Activated T-cell treated with anti-CD3 and anti-CD28 coated beads, Interleukin-2, amount 50 U/mL, for 1 hour (primary cell): ENCODE results near the gene CHRM1.

Experiments used
- DNase-seq: peaks from one replicate; pipeline ENCODE4 v3.0.0-alpha.2; 2020

Gene CHRM1

DNA sequence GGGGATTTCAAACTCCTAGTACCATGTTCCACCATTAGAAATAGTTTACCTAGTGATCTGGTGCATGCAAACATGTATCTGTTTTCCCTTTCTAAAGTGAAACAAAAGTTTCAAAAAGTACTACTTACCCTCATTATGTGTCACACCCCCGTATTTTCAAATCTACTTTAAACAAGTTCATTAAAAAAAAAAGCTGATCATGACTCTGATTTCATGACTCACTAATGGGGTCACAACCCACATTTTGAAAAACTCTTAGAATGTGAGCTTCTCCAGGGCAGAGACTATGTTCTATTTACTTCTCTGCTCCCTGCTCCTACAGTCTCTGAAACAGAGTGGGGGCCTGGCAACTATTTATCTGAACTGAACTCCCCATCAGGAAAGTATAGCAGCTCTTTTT lies 18.2 kb downstream of the CHRM1 start:
- no peak for DNase-seq

DNA sequence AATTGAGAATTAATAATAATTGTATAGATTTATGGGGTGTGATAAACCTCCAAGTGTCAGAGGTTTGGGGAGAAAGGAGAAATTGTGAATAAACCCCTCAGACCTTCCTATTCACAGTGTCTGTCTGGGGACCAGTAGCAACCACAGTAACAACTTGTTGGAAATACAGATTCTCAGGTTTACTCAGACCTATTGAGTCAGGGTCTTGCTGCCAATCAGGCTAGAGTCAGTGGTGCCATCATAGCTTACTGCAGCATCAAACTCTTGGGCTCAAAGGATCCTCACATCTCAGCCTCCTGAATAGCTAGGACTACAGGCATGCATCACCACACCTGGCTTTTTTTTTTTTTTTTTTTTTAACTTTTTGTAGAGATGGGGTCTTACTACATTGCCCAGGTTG lies 23.1 kb downstream of the CHRM1 start:
- no peak for DNase-seq

DNA sequence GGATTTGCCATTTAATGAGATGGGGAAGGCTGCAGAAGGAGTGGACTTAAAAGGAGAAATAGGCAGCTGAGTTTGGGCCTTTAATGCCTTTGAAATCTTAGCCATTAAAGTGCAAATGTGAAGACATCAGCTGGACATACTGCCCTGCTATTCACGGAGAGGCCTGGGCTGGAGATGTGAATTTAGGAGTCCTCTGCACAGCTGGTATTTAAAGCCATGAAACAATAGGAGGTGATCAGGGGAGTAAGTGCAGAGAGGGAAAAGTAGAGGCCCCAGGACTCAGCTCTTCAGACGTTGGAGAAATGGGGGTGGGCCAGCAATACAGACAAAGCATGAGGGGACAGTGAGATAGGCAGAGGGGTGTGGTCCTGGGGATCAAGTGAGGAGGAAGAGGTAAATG lies 23.9 kb downstream of the CHRM1 start:
- no peak for DNase-seq

DNA sequence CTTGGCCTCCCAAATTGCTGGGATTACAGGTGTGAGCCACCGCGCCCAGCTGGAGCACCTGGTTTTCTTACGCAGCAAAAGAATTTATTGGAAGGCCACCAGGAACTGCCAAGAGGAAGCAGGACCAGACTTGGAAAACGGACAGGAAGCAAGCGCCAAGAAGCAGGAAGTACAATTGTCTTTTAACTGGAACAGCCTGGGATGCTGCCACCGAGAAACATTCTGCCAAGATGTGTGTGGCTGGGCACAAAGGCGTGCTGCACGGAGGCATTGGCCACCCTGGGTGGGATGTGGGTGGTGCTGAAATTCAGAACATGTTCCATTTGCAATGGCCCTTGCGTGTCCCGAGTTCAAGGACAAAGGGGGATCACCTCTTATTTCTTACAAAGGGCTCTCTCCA lies 25.1 kb downstream of the CHRM1 start:
- DNase-seq = no peak

DNA sequence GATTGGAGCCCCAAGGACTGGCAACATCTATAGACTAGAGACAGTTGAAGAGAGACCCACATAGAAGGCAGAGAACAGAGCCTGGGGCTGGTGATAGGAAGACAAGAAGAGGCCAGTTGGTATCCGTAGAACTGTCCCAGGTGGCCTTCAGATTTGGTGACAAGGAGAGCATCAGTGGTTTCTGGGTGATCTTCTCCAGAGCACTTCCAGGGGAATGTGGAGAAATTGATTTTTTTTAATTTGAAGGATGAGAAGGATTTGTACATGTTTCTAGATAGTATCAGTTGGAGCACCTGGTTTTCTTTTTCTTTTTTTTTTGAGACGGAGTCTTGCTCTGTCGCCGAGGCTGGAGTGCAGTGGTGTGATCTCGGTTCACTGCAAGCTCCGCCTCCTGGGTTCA lies 25.7 kb downstream of the CHRM1 start:
- DNase-seq = no peak

DNA sequence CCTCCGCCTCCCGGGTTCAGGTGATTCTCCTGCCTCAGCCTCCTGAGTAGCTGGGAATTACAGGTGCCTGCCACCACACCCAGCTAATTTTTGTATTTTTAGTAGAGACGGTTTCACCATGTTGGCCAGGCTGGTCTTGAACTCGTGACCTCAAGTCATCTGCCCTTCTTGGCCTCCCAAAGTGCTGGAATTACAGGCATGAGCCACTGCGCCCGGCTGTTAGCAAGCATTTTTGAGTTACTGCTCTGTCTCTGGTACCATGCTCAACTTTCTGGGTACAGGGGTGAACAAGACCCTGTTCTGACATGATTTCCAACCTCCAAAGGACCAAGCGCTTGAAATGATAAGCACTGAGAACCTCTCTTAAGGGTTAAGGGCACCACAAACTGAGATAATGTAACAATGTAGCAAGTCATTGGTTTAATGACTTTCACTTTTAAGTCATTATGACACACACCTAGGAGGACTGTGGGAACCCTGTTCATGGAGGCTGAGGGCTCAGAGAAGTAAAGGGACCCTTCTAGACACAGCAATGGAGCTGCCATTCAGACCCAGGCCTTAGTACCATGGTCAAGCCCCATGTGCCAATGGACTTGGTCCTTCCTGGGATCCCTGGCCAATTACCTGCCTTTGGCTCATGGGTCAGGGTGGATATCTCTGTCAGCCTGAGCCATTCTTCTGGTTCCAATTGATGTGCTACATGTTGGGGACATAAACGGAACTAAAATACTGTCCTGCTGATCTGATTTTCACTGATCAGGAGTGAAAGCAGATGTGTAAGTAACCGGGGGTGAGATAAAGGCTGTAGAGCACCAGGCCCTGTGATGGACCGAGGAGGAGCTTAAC lies 28.9 kb downstream of the CHRM1 start:
- DNase-seq = no peak

DNA sequence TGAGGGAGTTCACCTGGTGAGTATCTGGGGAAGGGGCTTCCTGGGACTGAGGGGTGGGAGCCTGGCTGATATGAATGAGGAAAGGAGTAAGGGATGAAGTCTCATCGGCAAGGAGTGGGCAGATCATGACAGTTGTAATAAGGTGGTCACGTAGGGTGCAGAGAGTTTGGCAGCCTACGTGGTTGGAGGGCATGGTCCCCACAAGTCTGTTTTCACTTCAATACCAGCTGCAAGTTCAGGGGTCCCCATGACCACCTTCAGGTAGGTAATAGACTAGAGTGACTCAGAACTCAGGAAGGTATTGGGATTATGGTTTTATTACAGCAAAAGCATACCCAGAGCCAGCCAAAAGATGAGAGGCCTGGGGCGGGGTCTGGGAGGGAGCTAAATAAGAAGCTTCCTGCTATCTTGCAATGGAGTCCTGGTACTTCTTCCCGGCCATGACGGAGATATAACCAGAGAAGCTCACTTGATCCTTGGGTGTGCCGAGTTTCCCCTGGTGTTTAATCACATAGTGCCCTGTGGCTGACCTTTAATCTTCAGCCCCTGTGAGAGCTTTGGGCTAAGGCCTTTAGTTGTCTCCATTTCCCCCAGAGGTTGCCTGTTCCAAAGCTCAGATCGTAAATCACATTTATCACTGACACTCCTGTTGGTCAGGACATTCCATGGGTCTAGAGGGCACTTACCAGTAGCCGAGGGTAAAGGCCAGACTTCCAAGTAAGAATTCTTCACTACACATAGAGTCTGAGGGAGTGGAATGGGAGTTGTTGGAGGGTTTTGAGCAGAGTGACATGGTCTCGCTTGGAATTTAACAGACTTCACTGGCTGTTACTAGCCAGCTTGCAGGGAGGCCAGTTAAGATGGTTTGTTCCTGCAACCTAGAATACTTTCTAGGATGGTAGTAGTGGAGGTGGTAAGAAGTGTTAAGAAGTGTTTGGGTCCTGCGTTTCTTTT lies 31.4 kb downstream of the CHRM1 start:
- DNase-seq = no peak

DNA sequence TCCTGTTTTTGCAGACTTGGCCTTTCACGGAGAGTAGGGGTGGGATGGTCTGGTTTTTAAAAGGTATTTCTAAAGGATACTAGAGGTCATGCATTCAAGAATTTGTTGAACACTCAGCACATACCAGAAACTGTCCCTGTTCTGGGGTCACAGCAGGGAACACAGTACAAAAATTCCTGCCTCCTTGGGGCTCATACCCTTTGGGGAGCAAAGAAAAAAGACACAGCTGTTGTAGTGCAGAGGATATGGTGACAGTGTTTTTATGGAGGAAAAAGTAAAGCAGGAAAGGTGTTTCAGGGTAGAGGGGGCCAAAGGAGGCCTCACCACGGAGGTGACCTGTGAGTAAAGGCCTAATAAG lies 32.1 kb downstream of the CHRM1 start:
- DNase-seq = no peak

DNA sequence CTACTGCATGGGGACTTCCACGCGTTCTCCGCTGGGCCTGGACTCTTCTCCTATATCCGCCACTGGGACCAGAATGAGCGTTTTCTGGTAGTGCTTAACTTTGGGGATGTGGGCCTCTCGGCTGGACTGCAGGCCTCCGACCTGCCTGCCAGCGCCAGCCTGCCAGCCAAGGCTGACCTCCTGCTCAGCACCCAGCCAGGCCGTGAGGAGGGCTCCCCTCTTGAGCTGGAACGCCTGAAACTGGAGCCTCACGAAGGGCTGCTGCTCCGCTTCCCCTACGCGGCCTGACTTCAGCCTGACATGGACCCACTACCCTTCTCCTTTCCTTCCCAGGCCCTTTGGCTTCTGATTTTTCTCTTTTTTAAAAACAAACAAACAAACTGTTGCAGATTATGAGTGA lies 32.8 kb downstream of the CHRM1 start:
- DNase-seq = no peak

DNA sequence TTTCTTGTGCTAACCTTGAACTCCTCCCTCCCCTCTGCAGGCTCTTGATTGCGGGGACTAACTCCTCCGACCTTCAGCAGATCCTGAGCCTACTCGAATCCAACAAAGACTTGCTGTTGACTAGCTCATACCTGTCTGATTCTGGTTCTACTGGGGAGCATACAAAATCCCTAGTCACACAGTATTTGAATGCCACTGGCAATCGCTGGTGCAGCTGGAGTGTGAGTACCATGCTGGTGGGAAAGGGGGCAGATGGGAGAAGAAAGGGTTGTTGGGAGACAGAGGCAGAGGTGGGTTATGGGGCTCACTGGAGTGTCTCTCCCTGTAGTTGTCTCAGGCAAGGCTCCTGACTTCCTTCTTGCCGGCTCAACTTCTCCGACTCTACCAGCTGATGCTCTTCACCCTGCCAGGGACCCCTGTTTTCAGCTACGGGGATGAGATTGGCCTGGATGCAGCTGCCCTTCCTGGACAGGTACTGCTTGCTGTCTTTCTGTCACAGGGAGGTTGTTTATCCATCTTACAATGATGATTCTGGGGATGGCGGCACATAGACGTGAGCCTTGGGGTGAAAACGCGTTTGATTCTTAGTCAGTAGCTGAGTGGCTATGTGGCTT lies 35.9 kb downstream of the CHRM1 start:
- no peak for DNase-seq

DNA sequence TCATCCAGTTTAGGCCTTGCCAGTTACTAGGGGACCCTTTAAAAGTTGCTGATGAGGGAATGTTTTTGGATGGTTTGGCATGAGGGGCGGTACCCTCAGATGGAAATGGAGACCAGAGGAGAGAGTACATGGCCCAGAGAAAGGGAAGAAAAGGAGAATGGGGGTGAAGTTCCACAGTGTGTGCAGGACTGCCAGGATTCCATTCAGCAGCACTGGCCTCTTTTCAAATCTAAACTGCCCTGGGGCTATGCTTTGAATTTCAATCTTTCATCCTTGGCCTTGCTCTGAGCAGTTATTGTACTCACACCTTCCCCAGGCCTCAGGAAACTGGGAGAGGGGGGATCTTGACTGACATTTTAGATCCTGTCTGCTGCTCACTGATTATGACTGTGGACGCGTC lies 37.5 kb downstream of the CHRM1 start:
- DNase-seq = no peak

DNA sequence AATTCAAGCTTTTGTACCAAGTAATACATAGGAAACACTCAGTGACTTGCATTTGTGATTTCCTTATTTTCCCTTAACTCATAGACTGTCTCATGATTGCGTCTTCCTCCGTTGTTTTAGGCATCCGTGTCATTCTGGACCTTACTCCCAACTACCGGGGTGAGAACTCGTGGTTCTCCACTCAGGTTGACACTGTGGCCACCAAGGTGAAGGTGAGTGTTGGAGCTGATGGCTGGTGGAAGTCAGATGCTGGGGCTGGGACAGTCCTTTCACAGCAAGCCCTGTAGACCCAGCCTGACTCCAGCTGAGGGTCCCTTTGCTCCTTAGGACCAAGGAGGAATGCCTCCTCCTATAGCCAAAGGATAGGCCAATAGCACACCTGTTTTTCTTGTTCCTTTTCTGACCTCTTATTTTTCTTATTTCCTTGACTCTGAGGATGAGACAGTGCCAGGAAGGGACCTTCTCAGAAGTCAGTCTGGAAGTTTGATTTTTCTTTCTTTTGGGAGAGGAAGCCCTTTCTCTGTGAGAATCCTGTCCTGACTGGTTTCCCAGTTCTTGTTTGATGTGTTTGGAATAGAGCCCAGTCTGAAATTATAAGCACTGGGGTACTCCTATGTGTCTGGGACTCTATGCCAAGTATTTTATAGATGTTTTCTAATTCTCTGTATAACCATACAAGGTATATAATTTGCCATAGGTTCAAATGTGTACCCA lies 38.2 kb downstream of the CHRM1 start:
- no peak for DNase-seq

DNA sequence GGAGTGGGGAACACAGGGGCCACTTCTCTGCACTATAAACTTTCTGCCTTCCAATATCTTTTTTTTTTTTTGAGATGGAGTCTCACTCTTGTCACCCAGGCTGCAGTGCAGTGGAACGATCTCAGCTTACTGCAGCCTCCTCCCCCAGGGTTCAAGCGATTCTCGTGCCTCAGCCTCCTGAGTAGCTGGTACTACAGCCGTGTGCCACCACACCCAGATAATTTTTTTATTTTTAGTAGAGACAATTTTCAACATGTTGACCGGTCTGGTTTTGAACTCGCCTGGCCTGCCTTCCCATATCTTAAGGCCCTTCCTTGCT lies 38.8 kb downstream of the CHRM1 start:
- no peak for DNase-seq

DNA sequence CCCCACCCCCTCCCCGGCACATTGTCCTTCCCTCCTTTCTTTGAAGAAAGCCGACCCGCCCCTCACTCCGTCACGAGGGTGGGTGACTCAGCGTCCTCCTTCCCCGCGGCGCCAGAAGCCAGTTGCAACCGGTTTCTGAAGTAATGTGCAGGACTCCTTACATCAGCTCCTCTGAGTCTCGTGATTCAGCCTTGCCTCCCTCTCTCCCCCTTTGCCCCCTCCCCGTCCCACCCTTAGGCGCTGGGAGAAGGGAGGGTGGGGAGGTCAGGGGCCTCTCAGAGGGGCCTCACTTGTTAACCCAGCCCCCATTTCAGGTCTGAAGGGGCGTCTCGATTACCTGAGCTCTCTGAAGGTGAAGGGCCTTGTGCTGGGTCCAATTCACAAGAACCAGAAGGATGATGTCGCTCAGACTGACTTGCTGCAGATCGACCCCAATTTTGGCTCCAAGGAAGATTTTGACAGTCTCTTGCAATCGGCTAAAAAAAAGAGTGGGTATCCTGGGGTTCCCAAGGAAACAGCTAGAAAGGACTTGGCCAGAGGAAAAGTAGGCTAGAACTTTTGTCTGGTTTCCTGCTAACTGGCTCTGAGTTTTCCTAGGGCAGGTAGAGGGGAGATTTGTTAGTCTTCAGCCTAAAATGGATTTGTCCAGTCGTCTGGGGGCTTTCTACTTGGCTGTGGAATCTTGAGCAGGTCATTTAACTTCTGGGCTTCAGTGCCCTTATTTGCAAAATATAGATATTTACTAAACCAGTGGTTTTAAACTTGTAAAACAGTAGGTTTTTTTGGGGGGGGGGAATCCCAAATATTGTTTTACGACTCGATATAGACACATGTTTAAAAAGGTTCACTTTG lies 39.4 kb downstream of the CHRM1 start:
- DNase-seq = peak; percentile 92

DNA sequence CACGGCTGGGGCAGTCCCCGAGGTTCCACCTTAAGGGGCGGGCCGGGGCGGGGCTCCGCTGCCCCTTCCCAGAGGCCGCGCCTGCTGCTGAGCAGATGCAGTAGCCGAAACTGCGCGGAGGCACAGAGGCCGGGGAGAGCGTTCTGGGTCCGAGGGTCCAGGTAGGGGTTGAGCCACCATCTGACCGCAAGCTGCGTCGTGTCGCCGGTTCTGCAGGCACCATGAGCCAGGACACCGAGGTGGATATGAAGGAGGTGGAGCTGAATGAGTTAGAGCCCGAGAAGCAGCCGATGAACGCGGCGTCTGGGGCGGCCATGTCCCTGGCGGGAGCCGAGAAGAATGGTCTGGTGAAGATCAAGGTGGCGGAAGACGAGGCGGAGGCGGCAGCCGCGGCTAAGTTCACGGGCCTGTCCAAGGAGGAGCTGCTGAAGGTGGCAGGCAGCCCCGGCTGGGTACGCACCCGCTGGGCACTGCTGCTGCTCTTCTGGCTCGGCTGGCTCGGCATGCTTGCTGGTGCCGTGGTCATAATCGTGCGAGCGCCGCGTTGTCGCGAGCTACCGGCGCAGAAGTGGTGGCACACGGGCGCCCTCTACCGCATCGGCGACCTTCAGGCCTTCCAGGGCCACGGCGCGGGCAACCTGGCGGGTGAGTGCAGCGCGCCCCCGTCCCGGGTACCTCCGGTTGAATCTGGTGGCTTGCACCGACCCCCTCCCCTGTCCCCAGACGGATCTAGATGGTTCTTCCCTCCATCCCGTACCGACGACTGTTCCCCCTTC lies 40.2 kb downstream of the CHRM1 start, which contains the start of gene SLC3A2:
Gene SLC3A2 (plus strand): TSS at position 94 of the 776 bp plus-strand sequence. CDS start 128 bp downstream, at position 222.
- DNase-seq = peak; percentile 89

DNA sequence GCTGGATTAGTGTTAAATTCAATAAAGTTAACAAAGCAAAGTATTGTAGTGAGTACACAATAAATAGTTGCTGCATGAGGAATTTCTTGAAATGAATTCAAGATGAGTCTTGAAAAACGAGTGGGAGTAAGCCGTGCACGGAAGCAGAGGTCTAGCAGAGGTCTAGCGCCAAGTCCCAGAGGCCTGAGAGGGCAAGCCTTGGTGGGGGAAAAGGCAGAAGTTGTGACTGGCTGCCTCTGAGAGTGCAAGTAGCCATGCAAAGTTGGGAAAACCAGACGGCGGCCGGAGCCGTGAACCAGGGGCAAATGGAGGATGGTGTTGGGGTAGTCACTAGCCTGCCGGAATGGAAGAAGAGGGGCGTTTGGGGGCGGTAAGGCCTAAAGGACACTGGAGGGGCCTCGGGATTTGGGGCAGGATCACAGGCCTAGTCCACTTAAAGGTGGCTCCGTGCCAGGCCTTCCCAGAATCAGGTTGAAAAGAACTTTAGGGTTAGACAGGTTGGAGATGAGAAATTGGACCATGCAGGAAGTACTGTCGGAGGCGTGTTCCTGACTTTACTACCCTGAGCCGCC lies 40.8 kb downstream of the CHRM1 start:
- no peak for DNase-seq

DNA sequence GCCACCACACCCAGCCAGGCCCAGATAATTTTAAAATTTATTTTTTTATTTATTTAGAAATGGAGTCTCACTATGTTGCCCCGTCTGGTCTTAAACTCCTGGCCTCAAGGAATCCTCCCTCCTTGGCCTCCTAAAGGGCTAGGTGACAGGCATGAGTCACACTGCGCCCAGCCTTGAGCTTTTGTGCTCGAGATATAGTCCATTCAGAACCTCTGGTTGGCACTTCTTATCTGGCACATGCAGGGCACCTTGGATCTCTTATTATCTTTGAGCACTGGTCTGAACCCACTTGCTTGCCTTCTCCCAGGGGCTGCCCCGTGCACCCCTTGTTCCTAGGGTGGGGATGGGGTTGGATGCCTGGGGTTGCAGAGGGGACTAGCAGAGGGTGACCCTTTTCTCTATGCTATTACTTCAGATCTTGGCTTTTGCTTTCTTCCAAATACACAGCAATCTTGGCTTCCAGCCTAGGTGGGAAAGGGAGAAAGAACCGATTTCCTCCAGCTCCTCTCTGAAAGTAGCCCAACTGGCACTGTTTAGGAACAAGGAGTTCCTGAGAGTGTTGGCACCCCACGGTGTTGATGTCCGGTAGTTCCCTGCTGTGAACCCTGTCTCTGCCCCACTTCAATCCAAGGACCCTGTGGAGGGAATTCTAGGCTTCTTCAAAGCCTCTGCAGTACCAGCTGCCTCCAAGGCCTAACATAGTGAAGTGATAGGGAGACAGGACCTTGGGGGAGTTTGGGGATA lies 41.8 kb downstream of the CHRM1 start:
- no peak for DNase-seq

DNA sequence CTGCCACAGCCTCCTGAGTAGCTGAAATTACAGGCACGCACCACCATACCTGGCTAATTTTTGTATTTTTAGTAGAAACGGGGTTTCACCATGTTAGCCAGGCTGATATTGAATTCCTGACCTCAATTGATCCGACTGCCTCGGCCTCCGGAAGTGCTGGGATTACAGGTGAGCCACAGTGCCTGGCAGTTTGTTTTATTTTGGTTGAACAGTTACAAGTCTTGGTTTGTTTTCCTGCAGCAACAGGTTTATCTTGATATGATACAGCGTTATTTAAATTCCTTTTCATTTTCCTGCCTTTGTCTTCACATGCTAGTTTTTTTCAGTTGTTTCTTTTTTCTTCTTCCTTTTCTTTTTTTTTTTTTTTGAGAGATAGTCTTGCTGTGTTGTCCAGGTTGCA lies 44.5 kb downstream of the CHRM1 start:
- no peak for DNase-seq

DNA sequence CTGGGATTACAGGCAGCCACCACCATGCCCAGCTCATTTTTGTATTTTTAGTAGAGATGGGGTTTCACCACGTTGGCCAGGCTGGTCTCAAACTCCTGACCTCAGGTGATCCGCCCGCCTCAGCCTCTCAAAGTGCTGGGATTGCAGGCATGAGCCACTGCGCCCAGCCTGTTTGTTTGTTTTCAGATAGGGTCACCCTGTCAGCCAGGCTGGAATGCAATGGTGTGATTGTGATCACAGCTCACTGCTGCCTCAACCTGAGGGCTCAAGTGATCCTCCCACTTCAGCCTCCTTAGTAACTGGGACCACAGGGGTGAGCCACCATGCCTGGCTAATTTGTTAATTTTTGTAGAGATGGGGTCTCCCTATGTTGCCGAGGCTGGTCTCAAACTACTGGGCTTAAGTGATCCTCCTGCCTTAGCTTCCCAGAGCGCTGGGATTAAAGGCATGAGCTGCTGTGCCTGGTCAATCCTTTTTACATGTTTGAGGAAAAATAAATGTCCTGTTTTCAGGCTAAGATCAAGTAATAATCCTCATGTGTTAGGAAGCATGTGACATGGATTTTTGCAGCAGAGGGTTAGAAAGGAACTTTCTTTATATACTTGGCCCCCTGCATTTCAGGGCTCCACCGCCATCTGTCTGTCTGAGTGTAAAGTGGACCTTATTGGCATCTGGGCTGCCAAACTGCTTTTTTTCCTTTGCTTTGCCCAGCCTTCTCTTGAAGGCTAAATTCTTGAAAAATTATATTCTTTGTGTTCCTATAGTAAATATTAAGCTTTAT lies 45.3 kb downstream of the CHRM1 start:
- no peak for DNase-seq
